Measurements from ENCODE around the gene PCDHGC4.

The PCDHGC4 gene

DNA sequence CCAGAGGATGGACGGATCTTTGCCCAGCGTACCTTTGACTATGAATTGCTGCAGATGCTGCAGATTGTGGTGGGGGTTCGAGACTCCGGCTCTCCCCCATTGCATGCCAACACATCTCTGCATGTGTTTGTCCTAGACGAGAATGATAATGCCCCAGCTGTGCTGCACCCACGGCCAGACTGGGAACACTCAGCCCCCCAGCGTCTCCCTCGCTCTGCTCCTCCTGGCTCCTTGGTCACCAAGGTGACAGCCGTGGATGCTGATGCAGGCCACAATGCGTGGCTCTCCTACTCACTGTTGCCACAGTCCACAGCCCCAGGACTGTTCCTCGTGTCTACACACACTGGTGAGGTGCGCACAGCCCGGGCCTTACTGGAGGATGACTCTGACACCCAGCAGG, 5.9 kb downstream of the PCDHGC4 start:
- no peak for DNase-seq

DNA sequence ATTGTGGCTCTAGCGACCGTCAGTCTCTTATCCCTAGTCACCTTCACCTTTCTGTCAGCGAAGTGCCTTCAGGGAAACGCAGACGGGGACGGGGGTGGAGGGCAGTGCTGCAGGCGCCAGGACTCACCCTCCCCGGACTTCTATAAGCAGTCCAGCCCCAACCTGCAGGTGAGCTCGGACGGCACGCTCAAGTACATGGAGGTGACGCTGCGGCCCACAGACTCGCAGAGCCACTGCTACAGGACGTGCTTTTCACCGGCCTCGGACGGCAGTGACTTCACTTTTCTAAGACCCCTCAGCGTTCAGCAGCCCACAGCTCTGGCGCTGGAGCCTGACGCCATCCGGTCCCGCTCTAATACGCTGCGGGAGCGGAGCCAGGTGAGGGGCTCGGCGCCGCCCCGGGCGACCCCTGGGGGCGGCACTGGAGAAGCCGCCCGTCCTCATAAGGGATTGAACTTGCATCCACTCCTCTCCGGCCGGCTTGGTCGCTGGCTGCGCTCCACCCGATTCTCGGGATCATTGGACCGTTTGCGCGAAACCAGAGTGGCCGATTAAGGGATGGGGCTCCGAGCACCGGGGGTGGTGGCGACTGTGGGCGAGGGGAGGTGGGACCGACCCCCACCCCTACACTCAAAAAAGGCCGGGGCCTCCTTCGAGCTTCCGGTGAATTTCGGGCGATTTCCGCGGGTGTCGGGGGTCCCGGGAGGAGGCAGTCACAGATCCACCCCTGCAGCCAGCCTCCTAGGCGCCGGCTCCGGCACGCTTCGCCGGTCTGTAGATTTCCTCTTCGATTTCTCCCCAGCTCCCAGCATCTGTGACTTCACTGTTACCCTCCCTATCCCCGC, 6.7 kb downstream of the PCDHGC4 start:
- no peak for DNase-seq

DNA sequence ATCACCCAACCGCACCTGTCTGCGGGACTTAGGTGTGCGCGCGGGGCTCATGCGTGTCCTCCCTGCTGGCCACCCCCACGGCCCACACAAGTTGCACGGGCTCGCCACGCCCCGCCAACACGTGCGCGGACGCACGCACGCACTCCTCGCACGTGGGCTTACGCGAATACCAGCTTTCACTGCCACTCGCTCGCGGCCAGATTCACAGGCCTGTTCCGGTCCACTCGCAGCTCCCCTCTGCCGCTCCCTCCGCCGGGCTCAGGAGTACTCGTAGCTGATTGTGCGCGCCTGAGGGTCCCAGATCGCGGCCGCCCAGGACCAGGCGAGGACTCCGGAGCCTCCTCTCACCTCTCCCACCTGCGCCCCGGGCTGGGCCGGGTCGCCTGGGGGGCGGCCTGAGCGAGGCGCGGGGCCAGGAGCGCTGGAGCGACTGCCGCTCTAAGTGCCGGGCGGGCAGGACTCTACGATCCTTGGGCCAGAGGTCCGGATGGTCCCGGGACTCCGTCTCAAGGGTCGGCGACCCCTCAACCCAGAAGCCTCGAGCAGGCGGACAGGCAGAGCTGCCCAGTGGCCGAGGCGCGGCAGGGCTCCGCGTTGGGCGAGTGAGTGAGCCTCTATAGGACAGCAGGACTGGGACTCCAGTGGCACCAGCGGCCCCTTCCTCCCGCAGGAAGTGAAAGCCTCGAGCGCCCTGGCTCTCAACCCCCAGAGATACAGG, 7.5 kb downstream of the PCDHGC4 start:
- DNase-seq: peak; percentile 16

DNA sequence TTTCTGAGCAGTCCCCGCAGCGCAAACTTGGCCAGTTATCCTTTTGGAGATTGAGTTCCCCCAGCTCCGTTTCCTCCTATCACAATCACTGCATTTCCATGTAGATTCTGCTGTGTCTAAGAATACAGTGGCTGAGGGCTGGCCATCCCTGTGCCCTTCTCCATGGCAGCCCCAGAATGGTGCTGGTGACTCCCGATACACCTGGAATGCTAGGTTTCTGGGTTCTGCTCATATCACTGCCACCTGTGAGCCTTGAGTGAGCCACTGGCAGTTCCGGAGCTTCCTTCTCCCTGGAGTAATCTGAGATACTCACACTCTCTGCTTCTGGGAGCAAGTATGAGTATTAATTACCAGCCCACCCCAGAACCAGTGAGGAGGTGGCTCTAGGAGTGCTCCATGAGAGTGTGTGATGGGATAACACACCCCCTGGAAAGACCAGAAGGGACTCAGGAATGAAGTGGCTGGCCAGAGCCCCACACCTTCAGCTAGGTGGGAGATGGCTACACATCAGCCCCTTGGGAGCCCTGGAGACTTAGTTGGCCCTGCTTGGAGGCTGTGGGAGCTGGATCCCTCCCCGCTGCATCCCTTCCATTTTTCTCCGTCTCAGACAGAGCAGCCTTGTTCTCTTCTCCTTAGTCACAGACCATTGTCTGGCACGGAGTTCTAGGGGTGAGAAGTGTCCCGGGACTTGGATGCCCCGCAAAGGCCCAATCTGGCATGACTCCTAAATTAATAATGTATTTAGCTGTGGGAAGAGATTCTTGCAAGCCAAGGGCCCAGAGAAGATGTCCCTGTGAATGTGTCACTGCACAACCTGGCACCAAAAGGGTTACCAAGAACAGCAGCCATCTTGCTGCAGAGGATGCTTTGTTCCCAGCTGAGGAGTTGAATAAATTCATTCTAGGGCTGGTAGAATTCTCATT, 8.9 kb downstream of the PCDHGC4 start:
- DNase-seq: no peak

DNA sequence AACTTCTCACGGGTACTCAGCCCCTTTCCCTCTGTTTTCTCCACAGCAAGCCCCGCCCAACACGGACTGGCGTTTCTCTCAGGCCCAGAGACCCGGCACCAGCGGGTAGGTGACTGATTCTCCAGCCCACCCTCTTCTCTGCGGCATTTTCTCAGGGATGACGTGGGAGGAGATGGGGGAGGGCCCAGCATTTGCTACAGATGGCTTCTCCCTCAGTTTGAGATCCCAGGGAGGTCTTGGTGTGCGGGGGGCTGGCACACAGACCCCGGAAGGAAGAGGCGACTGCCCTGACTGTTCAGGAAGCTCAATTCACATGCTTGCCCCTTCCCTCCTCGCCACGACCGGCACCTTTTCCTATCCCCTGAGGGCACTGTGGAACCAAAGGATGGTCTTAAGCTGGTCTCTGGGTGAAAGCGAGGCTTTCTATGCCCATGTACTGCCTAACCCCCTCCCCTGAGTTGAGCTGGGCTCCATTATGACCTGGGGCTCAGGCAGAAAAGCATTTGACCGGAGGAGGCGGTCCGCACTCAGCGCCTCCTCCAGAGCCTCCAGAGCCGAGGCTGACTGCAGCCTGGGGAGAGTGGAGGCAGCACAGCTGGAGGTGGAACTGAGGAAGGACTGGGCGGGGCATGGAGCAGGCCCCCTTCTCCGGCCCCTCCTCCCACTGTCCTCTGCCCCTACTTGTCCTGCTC, 10.1 kb downstream of the PCDHGC4 start:
- DNase-seq: no peak

DNA sequence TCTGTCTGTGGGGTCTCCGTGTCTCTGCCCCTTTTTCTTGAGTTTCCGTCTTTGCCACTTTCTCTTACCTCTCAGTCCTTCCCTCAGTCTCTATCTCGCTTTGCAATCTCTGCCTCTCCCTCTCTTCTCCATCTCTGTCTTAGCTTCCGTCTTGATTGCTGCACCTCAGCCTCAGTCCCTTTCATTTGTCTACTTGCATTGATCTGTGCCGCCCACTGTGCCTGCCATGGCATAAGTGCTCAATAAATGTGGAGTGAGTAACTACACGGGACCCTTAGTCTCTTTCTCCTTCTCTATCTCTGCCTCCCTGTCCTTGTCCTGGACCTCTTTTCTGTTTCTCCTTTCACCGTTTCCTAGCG, 10.6 kb downstream of the PCDHGC4 start:
- DNase-seq: no peak

DNA sequence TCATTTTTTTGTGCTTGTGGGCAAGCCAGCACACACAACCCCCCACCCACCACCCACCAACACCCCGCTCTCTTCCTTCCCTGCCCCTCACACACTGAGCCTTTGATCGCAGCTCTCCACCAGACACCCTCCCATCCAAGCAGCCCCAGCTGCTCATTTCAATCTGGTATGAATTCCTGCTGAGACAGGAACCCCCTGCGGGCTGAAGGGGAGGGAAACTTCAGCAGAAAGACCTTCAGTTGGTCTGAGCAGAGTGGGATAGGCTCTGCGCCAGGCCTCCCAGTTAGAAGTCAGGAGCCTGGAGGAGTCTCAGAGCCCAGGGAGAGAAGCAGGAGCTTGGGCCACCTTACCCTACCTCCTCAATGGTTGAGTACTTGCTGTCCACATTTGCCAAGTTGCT, 11.2 kb downstream of the PCDHGC4 start:
- no peak for DNase-seq

DNA sequence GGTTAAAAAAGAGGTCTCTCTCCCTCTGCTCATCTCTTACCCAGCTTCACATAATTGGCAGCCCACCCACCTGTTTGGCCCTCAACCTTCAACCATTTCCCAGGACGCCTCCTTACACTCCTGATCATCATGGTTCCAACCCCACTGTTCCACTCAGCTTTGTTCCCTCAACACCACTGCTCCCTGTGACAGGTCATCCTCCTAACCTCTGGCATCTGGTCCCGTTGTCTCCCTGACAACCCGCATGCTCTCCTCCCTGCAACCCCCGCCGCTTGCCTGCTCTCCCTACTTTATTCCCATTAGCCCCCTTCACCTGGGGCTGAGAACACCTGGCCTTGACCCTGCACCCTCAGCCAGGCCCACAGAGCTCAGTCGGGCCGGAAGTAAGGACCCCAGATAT, 16.9 kb downstream of the PCDHGC4 start:
- DNase-seq: no peak

DNA sequence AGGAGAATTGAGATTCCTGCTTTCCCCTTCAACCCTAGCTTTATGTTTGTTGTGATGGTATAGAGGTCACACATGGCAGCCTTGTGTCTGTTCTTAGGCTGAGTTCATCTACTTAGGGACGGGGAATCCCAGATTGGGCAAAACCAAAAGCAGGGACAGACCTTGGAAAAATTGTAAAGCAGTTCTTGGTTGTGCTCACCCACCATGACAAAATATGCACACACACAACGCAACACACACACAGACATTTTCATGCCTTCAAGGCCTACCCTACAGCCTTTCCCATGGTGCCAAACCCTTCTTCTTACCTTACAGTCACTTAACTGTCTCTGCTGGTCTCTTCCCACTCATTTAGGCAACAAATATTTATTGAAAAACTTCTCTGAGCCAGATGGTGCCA, 18.9 kb downstream of the PCDHGC4 start:
- no peak for DNase-seq

DNA sequence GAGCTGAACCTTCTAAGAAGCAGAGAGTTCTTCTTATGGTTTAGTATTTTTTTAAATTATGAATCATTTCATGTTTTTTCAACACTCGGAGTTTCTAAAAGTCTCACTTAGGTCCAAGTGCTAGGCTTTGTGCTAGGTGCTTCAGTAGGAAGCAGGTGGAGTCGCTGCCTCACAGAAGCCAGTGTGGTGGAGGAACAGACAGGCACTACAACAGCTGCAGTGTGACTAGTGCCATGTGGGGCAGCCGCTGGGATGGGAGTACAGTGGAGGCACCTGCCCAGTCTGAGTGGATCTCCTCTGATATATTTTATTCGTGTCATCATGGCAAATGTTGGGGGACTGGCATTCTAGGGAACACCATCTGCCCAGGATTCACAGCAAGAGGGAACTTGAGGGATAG, 19.4 kb downstream of the PCDHGC4 start:
- DNase-seq: no peak

DNA sequence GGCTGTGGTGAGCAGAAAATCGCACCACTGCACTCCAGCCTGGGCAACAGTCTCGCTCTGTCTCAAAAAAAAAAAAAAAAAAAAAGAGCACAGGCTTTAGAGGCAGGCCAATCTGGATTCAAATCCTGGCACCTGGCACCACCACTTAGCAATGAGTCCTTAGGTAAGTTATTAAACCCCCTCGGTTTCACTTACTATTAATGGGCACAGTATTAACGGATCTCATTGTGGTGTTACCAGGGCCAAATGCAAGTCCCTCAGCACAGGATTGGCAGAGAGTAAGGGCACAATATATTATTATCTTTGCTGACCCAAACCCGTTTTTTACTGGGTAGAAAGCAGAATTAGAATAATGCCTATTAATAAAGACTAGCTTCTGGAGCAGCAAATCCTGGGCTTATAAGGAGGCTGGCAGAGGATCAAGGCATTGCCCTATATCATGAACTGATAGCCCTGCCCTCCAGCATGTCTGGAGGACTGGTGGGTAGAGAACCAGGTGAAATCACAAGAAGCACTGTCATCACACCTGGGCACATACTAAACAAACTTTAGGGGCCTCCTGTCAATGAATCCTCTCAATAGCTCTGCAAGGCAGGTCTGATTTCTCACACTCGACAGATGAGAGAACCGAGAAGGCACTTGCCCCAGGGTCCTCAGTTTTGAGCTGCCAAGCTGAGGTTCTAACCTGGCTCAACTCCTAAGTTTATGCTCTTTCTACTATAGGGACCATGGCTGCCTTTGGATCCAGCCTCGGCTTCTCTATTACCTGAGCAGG, 21.7 kb downstream of the PCDHGC4 start:
- no peak for DNase-seq

DNA sequence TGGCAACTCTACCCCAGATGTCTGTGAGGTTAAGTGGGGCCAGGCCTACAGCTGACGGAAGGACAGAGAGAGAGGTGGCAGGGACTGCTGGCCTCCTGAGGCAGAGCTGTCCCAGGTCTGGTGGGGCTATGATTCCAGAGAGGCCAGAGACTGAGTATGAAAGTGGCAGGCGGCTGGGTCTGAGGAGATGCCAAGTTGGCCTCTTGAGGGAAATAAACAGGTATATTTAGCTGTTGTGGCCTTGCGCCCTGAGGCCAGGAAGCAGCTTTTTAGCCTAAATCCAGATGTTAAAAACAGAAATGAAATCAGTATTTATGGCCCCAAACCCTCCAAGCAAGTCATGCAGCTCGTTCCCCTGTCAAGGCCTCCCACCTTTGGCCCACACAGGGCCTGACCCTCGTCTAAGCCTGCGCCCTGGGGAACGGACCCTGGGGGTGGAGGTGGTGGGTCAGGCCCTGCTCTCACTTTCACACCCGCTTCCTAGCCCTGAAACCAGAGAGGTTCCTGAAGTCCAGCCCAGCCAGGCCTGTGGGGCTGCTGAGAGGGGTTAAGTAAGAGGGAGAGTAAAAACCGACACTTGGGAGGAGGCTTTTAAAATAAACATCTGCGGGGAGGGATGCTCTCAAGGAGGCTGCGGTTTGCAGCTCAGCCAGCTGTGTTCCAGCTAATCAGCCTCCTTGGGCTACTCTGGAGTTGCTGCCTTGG, 22.7 kb downstream of the PCDHGC4 start:
- no peak for DNase-seq

DNA sequence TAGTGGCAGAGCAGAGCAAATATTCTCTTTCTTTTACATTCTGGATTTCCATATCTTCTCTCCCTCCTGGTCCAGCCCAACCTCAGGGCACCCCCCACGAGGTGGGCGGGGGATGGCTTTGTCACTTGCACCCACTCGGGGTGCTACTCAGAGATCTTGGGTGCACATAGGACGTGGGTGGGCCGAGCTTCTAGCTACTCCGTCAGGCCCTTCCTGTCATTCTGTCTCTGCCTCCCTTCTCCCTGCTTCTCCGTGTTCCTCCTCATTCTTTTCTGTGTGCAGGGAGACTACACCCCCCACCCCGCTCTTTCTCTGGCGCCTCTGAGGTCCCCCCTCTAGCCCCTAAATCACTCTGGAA, 23.6 kb downstream of the PCDHGC4 start:
- no peak for DNase-seq

DNA sequence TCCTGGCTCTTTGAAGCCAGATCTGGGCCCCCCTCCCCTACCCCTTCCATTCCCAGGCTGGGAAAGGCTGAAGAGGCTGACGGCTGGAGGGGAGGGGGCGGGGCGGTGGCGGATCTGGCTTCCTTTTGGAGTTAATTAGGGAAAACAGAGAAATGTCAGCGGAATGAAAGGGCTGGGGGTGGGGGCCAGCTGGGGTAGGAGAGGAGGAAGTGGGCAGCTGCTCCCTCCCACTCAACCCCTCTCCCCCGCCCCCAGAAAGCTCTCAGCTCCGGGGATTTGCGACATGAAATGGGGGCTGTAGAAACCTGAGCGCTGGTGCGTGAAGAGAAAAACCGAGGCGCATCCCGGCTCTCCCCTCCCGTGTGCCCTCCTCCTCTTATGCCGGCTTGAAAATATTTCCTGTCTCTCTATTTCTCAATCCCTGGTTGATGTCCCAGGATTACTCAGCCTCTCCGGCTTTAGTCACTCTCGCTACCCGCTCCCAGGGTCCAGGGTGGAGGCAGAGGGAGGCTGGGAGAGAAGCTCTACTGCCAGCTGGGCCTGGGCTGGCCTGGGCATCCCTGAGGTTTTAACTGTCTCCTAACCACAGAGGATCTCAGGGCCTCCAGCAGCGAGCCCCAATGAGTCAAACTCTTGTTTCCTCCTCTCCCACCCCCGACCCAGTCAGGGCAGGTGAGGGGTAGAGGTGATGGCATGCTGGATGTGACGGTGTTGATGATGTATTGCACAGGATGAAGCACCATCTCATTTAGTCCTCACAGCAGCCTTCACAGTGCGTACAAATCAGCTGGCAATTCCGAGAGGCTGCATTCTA, 24.2 kb downstream of the PCDHGC4 start:
- peak; percentile 67 for DNase-seq

DNA sequence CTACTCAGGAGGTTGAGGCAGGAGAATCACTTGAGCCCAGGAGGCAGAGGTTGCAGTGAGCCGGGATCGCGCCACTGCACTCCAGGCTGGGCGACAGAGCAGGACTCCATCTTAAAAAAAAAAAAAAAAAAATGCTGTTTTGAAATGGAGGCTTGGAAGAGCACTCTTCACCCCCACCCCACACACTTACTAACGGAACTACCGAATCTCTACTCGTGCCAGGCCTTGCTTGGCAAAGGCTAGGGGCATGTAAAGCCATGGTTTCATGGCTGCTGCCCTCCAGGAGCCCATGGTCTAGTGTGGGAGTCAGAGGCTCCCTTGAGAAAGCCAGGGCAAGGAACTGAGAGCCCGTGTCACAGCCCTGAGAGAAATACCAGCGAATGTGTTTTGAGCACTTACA, 25.3 kb downstream of the PCDHGC4 start:
- DNase-seq: no peak

DNA sequence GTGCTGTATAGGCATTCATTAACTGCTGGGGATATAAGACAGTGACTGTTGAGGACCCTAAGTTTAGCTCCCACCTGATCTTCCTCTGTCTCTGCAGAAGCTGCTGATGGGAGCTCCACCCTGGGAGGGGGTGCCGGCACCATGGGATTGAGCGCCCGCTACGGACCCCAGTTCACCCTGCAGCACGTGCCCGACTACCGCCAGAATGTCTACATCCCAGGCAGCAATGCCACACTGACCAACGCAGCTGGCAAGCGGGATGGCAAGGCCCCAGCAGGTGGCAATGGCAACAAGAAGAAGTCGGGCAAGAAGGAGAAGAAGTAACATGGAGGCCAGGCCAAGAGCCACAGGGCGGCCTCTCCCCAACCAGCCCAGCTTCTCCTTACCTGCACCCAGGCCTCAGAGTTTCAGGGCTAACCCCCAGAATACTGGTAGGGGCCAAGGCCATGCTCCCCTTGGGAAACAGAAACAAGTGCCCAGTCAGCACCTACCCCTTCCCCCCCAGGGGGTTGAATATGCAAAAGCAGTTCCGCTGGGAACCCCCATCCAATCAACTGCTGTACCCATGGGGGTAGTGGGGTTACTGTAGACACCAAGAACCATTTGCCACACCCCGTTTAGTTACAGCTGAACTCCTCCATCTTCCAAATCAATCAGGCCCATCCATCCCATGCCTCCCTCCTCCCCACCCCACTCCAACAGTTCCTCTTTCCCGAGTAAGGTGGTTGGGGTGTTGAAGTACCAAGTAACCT, 26.2 kb downstream of the PCDHGC4 start:
- no peak for DNase-seq

DNA sequence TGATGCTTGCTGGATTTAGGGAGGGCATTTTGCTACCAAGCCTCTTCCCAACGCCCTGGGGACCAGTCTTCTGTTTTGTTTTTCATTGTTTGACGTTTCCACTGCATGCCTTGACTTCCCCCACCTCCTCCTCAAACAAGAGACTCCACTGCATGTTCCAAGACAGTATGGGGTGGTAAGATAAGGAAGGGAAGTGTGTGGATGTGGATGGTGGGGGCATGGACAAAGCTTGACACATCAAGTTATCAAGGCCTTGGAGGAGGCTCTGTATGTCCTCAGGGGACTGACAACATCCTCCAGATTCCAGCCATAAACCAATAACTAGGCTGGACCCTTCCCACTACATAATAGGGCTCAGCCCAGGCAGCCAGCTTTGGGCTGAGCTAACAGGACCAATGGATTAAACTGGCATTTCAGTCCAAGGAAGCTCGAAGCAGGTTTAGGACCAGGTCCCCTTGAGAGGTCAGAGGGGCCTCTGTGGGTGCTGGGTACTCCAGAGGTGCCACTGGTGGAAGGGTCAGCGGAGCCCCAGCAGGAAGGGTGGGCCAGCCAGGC, 27.0 kb downstream of the PCDHGC4 start:
- DNase-seq: no peak

DNA sequence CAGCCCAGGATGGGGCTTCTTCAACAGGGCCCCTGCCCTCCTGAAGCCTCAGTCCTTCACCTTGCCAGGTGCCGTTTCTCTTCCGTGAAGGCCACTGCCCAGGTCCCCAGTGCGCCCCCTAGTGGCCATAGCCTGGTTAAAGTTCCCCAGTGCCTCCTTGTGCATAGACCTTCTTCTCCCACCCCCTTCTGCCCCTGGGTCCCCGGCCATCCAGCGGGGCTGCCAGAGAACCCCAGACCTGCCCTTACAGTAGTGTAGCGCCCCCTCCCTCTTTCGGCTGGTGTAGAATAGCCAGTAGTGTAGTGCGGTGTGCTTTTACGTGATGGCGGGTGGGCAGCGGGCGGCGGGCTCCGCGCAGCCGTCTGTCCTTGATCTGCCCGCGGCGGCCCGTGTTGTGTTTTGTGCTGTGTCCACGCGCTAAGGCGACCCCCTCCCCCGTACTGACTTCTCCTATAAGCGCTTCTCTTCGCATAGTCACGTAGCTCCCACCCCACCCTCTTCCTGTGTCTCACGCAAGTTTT, 27.6 kb downstream of the PCDHGC4 start:
- peak; percentile 59 for DNase-seq
